ENCODE measurements around the gene MRPS12. TPM values are rescaled to one million over a fixed set of nuclear protein-coding genes. Genes with fewer than 3 reads are reported as not detected.

Gene MRPS12
- total and polyA plus RNA-seq, 2 of the 4 experiments (the other 2 are of a cell fraction), result 26.7 to 75.4 TPM

GRCh38 chr19:38964738-38965137 is 34.0 kb downstream of the MRPS12 start:
- ATAC-seq (ENCODE audit: low read depth) (no peak), DNase-seq (no peak)
- Histone ChIP-seq H3K56ac (ENCODE audit: extremely low read depth, insufficient read depth, low read length) (no peak overlapping the region), H2BK20ac (ENCODE audit: low read depth, low read length) (no peak overlapping the region), H3K18ac (ENCODE audit: low read depth, low read length) (no peak overlapping the region), H3K23ac (ENCODE audit: low read depth, low read length) (no peak overlapping the region), H3K14ac (replicated peaks; ENCODE audit: low read depth, low read length) (no peak overlapping the region), H3K4me1 (ENCODE audit: control insufficient read depth, insufficient read depth, low read length) (no peaks in the 10 kb centered on the region), H3K36me3 (ENCODE audit: control insufficient read depth, insufficient read depth, low read length) (peaks cover 4% of the 10 kb centered on the region; the same call in 1 of the 2 replicates), H2BK15ac (ENCODE audit: low read depth, low read length) (no peak overlapping the region), H3K9me1 (ENCODE audit: insufficient read depth, low read length) (no peaks in the 10 kb centered on the region; the same call in none of the 2 replicates), H3K27me3 (ENCODE audit: control insufficient read depth, insufficient read depth, low read length) (no peaks in the 10 kb centered on the region), H4K5ac (ENCODE audit: low read depth, low read length) (no peak overlapping the region), H2BK5ac (ENCODE audit: low read depth, low read length, poor library complexity, severe bottlenecking) (no peak overlapping the region), H3K27ac (ENCODE audit: insufficient read depth, low read length) (no peak overlapping the region), H2AFZ (replicated peaks; ENCODE audit: low read length, poor library complexity) (no peak overlapping the region), H2BK120ac (ENCODE audit: low read depth, low read length) (no peak overlapping the region), H3K9me3 (ENCODE audit: control insufficient read depth, insufficient read depth, low read length) (peaks cover 2% of the 10 kb centered on the region; the same call in 1 of the 2 replicates), H3K4ac (ENCODE audit: low read depth, low read length) (no peak overlapping the region), H3K4me3 (ENCODE audit: insufficient read depth, low read depth, low read length) (no peak overlapping the region), H4K8ac (ENCODE audit: low read depth in 2 of 2, low read length in 2 of 2) (no peak overlapping the region), H3K9ac (ENCODE audit: low read depth, low read length) (no peak overlapping the region), H2AK5ac (ENCODE audit: low read depth, low read length) (no peak overlapping the region), H3K4me2 (ENCODE audit: low read depth, low read length) (no peak overlapping the region), H2AK9ac (replicated peaks; ENCODE audit: low read depth, low read length, poor library complexity) (no peak overlapping the region), H4K20me1 (ENCODE audit: insufficient read depth, low read length) (no peaks in the 10 kb centered on the region), H4K91ac (ENCODE audit: insufficient read depth, low read depth, low read length) (no peak overlapping the region), H3K79me1 (ENCODE audit: low read depth in 1 of 2, low read length in 2 of 2) (peaks cover 0 to 17% of the 10 kb centered on the region in 2 experiments; a peak in 2 of 4 replicates)
- in situ Hi-C loops (cut with MboI; ENCODE audit: low sequenced_read_pairs) (no loop called here), dilution Hi-C loops (cut with HindIII; ENCODE audit: low sequenced_read_pairs, unreplicated experiment) (no loop called here), intact Hi-C loops (cut with micrococcal nuclease) (no loop called here)
- no CpG with 5 or more reads among the region's 2 CpGs for WGBS, 2 experiments (ENCODE audit: extremely low coverage in 2 of 2, insufficient read length in 1 of 2)
- POLR2A ChIA-PET (ENCODE audit: unreplicated experiment), result no interaction called here
- no TSS peak for BruUV-seq (replicated peaks)
- TF ChIP-seq RFX5 (IDR thresholded peaks at IDR 0.05; ENCODE audit: low read depth, low read length) (no peak), RAD21 (IDR thresholded peaks at IDR 0.05; ENCODE audit: low read length) (no peak), POLR2A (IDR thresholded peaks at IDR 0.05; ENCODE audit: low read depth, low read length) (no peak), USF2 (IDR thresholded peaks at IDR 0.05; ENCODE audit: low read depth, low read length) (no peak), MXI1 (IDR thresholded peaks at IDR 0.05; ENCODE audit: borderline replicate concordance, low read depth, low read length) (no peak), MAZ (IDR thresholded peaks at IDR 0.05; ENCODE audit: borderline replicate concordance, low read depth, low read length) (no peak), RCOR1 (IDR thresholded peaks at IDR 0.05; ENCODE audit: insufficient replicate concordance, low read length) (no peak), ELK1 (IDR thresholded peaks at IDR 0.05; ENCODE audit: borderline replicate concordance, low read depth, low read length) (no peak), NFE2L2 (IDR thresholded peaks at IDR 0.05; ENCODE audit: low read depth, low read length) (no peak), SMC3 (IDR thresholded peaks at IDR 0.05; ENCODE audit: low read depth, low read length) (no peak)
- TF ChIP-seq, protein P1, sequence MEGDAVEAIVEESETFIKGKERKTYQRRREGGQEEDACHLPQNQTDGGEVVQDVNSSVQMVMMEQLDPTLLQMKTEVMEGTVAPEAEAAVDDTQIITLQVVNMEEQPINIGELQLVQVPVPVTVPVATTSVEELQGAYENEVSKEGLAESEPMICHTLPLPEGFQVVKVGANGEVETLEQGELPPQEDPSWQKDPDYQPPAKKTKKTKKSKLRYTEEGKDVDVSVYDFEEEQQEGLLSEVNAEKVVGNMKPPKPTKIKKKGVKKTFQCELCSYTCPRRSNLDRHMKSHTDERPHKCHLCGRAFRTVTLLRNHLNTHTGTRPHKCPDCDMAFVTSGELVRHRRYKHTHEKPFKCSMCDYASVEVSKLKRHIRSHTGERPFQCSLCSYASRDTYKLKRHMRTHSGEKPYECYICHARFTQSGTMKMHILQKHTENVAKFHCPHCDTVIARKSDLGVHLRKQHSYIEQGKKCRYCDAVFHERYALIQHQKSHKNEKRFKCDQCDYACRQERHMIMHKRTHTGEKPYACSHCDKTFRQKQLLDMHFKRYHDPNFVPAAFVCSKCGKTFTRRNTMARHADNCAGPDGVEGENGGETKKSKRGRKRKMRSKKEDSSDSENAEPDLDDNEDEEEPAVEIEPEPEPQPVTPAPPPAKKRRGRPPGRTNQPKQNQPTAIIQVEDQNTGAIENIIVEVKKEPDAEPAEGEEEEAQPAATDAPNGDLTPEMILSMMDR (conservative IDR thresholded peaks at IDR 0.05; ENCODE audit: low read depth, low read length), result no peak
- CTCF ChIA-PET, result no interaction called here
